HG02981 (cell line): ENCODE measurements around the gene MARCHF2.
A peak's percentile ranks its signal among the peaks of the same experiment; 100 is the strongest.
"Not testable (repeated sequence)": the region's sequence is repeated elsewhere in the genome, so short reads cannot be mapped to it uniquely, and the experiment has no call there.

Source experiments
- ATAC-seq: cut with Tn5 transposase; IDR thresholded peaks from one replicate; pipeline ENCODE4 v1.9.1; 2021; ENCODE audit warnings: mild to moderate bottlenecking, moderate library complexity; ENCODE audit not compliant: unreplicated experiment

The MARCHF2 gene

DNA sequence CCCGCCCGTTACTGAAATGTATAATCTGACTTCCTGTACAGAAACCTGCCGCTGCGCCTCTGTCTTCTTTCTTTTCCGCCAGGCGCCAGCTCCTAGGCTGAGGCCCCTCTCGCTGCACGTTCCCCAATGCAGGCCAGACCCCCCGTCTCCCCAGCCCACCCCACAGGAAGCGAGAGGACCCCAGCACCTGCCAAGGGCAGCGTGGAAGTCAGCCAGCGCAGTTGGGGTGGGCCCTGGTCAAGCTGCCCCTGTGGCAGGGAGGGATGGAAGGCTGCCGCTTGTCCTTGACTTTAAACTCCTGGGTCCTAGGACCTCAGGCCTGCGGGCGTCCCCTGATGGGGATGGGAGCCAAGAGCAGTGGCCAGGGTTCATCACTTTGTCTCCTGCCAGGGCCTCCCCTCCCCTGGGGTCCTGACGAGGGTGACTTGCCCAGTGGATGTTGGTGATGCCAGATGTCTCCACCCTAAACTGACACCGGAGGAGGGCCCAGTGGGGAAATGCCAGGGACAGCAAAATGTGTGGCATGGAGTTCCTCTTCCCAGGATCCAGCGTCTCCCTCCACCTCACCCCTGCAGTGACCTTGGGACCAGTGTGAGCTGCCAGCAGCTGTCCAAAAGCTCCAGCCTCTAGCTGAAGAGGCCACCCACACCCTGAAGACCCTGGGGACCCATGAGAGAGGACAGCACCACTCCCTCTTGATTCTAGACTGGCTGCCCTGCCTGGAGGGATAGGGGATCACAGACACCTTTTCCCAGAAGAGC, 8.5 kb upstream of the MARCHF2 start:
- ATAC-seq = no peak

DNA sequence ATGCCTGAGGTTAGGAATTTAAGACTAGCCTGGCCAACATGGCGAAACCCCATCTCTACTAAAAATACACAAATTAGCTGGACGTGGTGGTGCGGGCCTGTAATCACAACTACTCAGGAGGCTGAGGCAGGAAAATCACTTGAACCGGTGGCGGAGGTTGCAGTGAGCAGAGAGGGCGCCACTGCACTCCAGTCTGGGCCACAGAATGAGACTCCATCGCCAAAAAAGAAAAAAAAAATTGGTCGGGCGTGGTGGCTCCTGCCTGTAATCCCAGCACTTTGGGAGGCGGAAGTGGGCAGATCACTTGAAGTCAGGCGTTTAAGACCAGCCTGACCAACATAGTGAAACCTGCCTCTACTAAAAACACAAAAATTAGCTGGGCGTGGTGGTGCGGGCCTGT, 2.4 kb upstream of the MARCHF2 start:
- not testable (repeated sequence) for ATAC-seq

DNA sequence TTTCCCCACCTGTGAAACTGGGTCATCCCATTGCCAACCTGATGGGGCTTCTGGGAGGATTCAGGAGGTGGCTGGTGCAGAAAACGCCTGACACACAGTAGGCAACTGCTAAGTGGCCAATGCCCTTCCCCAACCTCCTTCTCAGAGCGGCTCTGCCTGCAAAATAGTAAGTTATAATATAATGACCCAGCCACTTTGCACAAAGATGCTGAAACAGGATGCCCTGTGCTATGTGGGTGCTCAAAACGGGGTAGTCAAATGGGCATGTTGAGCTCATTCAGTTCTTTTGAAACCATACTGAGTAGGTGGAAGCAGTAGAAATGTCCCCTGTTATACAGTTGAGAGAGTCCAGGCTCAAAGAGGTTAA, 507 bp downstream of the MARCHF2 start:
- no peak for ATAC-seq

DNA sequence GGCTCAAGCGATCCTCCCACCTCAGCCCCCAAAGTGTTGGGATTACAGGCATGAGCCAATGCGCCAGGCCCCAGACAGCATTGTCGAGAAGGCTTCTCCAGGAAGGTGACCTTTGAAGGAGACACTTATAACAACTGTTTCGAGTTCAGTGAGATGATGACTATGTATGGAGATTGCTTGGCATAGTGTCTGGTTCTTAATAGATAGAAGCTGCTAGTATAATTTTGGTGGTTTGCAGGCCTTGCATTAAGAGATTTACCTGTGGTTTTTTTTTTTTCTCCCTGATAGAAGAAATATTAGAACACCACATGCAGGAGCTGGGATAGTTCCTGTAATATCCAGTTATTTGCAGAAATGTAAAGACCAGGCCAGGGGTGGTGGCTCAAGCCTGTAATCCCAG, 3.7 kb downstream of the MARCHF2 start:
- no peak for ATAC-seq

DNA sequence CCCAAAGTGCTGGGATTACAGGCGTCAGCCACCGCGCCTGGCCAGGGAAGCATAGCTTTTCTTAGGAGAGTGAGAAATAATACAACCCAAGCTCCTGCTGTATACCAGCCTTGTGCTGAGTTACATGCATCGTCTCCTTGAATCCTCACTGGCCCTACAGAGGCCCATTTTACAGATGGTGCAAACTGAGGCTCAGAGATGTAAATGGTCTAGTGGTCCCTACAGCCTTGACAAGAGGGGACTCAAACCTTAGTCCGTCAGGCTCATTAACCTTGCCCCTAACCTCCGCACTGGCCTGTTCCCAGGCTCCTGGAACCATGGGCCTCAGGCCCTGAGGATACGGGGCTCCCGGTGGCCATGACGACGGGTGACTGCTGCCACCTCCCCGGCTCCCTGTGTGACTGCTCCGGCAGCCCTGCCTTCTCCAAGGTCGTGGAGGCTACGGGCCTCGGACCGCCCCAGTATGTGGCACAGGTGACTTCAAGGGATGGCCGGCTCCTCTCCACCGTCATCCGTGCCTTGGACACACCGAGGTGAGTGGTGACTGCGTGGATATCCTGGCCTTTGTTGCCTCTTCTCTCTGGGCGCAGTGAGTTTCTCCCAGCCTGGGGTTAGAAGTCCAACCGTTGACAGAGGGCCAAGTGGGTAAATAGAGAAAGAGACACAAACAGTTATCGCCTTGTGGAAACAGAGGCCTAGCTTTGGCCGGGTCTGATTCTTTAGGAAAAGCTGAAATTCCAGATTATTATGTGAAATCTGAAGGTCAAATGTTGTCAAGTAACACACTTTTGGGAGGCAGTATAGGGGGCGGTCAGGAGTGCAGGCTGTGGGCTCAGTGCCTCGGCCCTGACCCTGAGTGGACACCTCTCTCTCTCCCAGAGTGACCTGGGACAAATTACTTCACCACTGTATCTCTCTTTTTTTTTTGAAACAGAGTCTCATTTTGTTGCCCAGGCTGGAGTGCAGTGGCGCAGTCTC, 8.7 kb downstream of the MARCHF2 start:
- ATAC-seq = no peak

DNA sequence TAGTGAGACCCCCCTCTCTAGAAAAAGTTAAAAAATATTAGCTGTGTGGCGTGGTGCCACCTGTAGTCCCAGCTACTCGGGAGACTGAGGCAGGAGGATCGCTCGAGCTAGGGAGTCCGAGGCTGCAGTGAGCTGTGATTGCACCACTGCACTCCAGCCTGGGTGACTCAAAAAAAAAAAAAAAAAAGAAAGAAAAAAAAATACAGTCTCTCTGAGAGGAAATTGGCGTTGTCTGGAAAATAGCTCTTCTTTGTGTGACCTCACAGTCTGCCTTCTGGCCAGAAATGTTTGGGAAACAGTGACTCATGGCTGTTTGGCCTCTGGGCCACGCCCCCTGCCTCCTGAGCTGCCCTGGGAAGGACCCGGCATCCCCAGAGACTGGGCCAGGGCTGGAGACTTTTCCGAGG, 10.7 kb downstream of the MARCHF2 start:
- no peak for ATAC-seq

DNA sequence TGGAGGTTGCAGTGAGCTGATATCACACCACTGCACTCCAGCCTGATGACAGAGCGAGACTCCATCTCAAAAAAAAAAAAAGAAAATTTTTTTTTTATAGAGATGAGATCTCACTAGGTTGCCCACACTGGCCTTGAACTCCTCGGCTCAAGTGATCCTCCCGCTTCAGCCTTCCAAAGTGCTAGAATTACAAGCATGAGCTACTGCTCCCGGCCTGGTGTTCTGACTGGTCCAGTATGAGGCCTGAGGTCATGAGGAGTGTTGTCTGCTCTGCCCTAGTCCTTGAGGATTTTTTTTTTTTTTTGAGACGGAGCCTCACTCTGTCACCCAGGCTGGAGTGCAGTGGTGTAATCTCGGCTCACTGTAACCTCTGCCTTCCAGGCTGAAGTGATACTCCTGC, 12.2 kb downstream of the MARCHF2 start:
- not testable (repeated sequence) for ATAC-seq

DNA sequence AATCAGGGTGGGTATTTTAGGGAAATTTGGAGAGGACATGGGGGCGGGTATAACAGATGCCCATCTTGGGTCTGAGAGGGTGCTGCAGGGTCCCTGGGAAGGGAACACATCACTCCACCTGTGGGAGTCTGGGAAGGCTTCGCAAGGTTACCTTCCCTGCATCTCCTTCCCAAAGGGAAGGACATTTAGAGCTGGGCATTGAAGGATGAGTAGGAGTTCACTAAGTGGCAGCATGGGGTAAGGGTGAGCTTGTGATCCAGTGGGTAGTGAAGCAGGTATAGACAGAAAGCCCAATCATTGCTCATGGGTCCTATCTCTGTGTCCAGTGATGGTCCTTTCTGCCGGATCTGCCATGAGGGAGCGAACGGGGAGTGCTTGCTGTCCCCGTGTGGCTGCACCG, 13.2 kb downstream of the MARCHF2 start:
- ATAC-seq = no peak

DNA sequence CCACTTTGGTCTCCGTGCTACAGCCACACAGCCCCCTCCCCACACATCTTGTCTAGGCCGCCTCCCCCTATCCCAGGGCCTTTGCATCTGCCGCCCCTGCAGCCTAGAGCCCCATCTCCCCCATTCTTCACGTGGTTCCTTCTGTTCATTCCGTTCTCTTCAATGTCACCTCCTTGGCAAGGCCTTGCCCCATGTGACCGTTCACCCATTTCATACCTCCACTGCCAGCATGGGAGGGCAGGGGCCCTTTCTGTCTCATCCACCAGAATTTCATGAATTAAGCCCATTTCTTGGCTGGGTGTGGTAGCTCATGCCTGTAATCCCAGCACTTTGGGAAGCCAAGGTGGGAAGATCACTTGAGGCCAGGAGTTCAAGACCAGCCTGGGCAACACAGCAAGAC, 15.9 kb downstream of the MARCHF2 start:
- ATAC-seq = no peak

DNA sequence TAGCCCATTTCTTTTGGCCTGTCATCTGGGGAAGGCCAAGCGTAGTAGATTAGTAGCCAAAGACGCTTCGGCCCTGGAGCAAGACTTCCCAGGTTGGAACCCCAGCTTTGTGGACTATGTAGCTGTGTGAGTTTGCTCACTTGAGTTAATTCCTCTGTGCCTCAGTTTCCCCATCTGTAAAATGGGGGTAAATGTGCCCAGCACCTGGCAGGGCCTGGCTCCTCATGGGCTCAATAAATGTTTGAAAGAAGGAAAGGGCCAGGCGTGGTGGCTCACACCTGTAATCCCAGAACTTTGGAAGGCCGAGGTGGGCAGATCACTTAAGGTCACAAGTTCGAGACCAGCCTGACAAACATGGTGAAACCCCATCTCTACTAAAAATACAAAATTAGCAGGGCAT, 16.7 kb downstream of the MARCHF2 start:
- ATAC-seq = no peak

DNA sequence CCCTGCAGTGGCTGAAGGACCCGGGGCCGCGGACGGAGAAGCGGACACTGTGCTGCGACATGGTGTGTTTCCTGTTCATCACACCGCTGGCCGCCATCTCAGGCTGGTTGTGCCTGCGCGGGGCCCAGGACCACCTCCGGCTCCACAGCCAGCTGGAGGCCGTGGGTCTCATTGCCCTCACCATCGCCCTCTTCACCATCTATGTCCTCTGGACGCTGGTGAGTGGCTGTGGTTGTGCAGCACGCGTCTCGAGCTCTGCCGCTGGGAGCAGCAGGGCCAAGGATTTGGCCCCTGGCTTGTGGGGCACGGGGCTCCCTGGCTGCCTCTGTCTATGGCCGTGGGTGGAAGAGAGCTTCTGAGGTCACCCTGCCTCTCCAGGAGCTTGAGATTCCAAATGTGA, 17.5 kb downstream of the MARCHF2 start:
- ATAC-seq = no peak

DNA sequence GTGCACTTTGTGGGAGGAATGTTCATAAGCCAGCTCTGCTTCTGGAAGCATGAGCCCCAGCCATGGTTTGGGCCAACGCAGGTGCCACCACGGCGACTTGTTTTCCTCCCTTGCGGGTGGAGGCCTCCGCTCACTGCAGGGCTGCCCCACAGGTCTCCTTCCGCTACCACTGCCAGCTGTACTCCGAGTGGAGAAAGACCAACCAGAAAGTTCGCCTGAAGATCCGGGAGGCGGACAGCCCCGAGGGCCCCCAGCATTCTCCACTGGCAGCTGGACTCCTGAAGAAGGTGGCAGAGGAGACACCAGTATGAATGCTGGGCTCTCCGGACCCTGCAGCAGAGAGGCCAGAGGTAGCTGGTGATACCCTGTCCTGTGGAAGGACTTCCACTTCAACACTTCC, 25.1 kb downstream of the MARCHF2 start:
- no peak for ATAC-seq

DNA sequence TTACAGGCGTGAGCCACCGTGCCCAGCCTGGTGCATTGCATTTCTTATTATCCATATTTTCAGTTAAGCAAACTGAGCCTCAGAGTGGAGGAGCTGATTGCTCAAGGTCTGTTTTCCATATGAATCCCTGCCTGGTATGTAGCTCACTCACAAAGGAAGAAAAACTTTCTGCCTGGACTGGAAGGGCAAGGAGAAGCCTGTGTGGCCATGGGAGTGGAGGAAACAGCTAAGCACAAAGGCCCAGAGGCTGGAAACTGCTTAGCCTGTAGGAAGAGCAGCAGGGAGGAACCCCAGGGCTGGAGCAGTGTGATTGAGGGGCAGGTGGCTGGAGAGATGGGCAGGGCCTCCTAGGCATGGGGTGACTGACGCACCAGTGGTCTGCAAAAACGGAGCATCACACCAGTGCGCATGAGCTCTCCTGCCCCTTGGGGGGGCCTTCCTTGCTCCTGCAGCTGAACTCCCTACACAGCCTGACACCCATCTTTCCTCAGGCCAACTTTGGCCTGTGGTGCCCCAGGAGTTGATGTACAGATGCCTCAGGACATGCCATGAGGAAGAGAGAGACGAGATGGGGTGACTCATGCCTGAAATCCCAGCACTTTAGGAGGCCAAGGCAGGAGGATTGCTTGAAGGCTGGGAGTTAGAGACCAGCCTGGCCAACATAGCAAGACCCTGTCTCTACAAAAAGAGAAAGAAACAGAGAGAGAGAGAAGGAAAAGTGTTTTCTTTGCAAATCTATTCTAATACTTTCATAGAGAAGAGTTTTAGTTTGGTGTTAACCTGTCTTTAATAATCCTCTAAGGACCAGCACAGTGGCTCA, 28.8 kb downstream of the MARCHF2 start:
- no peak for ATAC-seq

DNA sequence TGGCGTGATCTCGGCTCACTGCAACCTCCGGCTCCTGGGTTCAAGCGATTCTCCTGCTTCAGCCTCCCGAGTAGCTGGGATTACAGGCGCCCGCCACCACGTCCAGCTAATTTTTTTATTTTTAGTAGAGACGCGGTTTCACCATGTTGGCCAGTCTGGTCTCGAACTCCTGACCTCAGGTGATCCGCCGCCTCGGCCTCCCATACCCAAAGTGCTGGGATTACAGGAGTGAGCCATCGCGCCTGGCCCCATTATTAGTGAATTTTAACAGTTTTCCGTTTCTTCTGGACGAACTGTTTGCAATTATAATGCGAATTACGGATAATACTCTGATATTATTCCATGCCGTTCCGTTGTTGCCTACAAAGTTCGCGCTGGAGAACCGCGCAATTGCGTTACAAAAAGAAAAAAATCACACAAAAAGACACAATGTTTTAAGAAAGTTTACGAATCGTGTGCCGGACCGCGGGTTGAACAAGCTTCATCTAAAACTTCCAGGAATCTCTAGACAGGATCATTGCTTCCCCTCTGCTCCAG, 31.1 kb downstream of the MARCHF2 start:
- not testable (repeated sequence) for ATAC-seq

DNA sequence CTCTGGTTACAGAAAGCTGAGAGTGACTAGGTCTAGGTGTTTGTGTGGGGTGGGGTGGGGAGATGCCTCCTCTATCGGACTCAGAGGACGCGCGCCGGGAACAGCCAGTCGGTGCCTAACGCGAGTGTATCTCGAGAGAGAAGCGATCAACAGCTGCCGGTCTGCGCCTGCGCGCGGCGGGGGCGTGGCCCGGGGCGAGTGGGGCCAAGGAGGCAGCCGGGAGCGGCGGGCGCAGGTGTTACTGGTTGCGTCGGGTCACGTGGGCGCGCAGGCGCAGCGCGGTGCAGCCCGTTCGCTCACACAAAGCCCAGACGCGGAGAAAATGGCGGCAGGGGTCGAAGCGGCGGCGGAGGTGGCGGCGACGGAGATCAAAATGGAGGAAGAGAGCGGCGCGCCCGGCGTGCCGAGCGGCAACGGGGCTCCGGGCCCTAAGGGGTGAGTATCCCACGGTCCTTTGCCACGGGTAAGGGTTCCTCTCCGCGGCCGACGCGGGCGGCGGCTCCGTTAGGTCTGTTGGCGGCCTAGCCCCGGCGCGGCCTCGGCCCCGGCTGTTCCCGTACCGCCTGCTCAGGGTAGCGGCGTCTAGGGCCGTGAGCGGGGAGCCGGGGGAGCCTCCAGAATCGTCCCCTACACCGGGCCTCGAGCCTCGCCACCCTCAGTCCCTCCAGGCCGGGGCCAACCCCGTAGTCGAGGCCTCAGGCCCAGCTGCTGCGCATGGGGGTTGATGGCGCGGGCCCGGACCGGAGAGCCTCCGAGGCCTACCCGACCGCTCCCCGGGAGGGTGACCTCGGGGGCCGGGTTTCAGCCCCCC, 31.8 kb downstream of the MARCHF2 start, which contains the start of gene HNRNPM:
HNRNPM (plus strand) TSS at position 299 of the 811 bp plus-strand sequence; CDS start at position 323, 24 bp downstream.
- ATAC-seq = peak; percentile 87

DNA sequence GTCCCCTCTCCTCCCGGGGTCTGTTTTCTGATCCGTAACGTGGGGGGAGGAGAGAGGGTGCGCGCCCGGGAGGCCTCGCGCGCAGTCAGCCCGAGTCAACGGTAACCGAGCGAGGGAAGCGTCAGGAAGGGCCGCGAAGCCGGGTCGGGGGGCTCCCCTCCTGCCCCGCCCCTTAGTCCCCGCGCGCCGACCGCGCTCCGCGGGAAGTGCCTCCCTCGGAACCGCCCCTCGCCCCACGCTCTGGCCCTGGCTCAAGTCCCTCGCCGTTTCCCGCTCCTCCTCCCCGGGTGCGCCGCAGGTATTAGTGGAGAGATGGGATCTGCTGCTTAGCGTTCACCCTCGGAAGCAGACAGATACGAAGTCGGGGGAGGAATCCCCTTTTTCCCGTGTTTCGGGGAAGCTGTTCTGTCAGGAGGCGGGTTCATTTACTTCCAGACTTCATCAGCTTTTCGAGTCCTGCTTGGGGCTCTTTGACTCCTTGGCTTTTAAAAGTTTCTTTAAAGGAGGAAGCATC, 32.4 kb downstream of the MARCHF2 start:
- ATAC-seq = peak; percentile 26

DNA sequence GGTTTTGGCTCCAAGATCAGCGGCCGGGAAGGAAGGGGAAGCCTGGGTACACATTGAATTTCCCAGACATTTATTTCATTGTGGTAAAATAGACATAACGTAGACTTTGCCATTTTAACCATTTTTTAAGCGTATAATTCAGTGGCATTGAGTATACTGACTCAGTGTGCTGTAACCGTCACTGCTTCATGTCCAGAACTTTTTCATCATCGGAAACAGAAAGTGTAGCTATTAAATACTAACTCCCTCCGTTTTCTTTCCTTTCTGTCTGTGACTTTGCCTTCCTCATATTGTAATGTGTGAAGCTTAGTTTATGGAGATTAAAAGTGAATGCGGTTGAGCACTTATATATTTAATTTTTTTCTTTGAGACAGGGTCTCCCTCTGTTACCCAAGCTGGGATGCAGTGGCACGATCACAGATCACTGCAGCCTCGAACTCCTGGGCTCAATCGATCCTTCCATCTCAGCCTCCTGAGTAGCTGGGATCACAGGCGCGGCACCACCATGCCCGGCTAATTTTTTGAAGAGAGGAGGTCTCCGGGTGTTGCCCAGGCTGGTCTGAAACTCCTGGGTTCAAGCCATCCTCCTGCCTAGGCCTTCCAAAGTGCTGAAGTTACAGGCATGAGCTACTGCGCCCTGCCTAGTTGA, 33.1 kb downstream of the MARCHF2 start:
- no peak for ATAC-seq

DNA sequence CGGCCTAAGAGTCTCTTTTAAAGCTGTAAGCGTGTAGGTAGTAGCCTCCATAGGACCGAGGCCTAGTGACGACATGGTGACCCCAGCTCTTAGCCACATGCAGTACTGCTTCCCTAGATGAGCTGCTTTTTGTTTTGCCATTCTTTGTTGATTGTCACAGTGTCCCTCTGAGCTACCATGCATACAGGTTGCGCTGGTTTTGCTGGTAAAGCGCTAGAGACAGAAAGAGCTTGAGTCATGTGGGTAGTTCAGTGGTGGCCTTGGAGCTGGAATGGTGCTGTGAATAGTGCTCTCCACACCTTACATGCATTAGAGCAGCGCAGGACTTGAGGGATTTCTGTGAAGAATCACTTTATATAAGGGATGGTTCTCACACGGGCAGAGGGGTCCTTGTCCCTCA, 36.7 kb downstream of the MARCHF2 start:
- no peak for ATAC-seq

DNA sequence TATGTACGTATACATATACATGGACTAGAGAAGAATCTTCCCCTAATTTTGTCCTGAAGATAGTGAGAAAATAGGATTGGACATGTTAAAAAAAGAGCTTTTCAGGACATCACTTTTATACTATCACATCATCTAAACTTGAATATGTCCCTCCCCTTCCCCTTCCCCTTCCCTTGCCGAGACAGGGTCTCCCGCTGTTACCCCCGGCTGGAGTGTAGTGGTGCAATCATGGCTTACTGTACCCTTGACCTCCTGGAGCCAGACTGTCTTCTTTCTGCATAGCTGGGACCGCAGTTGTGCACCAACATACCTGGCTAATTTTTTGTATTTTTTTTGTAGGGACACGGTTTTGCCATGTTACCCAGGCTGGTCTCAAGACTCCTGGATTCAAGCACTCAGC, 38.3 kb downstream of the MARCHF2 start:
- no peak for ATAC-seq
